GM19351 (cell line): ENCODE data around the gene ODF2.
"Not testable (repeated sequence)": the region's sequence is repeated elsewhere in the genome, so short reads cannot be mapped to it uniquely, and the experiment has no call there.

Experiments
- ATAC-seq: cut with Tn5 transposase; IDR thresholded peaks from one replicate; pipeline ENCODE4 v1.9.1; 2021; ENCODE audit warnings: mild to moderate bottlenecking, moderate library complexity; ENCODE audit not compliant: unreplicated experiment

The ODF2 gene

DNA sequence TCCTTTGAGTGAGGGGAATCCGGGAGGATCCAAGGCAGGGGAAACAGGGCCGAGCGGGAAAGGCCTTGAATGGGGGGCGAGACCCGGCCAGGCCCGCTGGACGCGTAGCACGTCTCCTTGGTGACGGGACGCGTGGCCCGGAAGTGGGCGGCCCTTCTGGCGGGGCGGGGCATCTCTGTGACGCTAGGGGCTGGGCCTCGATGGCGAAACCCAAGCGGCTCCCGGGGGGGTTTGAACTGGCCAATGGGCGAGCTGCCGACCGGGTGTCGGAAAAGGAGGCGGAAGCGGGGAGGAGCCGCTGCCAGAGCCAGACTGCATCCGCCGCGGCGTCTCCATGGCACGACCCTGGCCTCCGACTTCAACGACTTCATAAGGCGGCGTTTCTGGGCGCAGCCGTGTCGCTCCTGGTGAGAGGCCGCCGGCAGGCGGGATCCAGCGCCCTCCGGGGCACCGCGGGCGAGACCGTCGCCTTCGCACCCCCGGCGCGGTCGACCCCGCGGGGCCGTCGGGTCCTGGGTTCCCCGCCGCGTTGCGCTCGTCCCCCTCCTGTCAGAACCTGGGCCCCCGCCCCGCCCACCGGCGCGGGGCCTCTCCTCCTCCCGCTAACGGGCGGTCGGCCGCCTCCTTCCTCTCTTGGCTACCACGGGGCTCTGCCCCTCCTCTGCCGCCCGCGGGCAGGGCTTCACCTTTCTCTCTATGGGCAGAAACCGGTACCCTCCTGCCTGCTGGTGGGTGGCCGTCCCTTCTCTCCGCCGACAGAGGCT lies at the start of gene ODF2:
Gene ODF2 (plus strand): TSS at position 158 of the 764 bp plus-strand sequence. CDS start 86 bp downstream, at position 244.
- peak; percentile 87 for ATAC-seq

DNA sequence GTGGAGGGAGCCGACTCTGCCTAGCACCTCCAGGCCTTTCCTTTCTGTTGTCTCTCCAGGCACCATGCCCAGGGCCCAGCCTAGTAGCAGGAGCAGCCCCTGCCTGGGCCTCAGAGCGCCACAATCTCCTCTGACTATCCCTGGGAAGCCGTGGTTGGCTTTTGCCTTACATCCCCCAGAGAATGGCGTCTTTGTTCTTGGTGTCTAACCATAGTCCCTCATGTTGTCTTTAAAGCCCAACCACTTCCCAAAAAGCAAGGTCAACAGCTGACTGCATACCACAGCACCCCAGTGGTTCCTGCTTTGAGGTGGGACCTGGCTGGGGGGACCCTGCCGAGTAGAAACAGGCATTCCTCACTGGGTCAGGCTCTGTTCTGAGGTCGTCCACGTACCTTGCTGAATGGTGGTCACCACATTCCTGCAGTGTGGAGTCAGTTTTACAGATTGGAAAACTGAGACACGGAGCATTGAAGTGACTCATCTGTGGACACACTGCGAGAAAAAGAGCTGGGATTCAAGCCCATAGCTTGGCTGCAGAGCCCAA lies 48.9 kb upstream of the ODF2 start:
- ATAC-seq = no peak

DNA sequence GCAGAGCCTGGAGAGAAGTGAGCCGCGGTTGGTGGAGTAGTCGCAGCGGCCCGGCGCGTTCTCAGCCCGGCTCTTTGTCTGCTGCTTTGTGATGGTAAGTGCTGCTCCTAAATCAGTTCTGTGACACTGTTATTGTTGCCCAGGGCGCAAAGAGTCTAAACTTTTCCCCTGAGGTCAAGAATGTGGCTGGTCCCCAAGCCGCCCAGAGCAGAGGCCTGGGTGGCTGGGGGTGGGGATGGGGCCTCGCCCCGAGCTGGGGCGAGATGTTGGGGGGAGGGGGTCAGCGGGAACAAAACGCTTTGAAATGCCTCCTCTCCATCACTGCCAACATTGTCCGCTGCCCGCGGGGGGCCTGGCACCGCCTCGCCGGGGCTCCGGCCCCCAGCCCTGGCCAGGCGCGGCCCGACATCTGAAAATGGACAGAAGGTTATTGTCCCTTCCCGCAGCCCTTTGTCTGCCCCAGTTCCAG lies 46.8 kb upstream of the ODF2 start:
- ATAC-seq = no peak

DNA sequence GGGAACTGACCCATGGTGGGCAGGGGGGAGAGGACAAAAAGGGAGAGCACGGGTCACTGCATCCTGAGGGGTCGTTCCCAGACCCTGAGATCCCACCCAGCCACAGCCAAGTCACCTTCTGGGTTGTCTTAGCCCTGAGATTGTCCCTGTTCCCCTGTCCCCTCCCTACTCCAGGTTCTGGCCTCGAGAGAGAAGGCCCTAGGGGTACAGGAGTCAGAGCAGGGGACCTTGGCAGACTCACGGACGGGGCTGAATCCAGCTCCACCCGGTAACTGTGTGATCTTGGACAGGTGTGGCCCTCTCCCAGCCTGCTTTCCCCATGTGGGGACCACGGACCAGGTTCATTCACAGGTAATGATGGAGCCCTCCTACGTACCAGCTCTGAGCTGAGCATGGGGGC lies 46.4 kb upstream of the ODF2 start:
- ATAC-seq = no peak

DNA sequence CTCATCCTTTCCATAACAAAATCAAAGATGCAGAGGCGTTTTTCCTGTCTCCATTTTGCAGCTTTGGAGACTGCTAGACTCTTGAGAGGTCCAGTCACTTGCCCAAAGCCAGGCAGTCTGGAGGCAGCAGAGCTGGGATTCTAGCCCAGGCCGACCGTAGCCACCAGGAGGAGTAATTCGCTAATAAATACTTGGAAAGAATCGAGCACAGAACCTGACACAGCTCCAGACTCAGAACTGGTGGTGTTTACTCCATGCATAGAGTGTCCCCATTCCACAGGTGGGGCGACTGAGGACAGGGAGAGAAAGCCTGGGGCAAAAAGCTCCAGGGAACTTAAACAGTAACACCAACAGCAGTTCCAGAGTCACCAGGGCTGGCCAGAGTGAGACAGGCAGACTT lies 45.8 kb upstream of the ODF2 start:
- ATAC-seq = no peak

DNA sequence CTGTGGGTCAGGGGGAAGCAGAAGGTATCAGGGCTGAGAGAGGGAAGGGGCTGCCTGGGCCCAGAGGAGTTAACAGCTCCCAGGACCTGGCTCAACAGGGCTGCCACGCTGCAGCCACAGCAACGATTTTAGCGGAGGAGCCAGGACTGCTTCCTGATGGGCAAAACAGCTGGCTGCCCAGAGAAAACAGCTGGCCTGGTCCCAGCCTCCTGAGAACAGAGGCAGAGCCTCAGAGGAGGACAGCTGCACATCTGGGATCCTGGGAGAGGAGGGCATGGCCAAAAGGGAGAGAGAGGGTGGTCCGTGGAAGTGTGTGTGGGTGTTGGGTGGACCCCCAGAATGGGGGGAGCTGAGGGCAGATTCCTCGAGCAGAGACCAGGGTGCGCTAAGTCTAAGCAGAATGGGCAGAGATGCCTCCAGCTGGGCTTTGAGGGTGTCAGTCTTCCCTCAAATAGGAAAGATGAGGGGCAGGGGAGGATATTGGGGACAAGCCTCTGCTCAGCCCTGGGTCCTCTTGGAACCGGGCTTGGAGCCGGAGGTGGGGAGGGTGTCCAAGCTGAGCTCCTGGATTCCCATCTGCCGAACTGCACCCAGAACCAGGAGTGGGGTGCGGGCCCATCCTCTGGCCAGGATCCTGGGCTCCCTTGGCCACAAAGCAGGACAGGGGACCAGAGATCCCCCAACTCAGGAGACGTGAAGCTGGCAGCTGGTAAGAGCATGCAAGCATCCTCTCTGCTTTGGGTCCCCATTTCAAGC lies 44.3 kb upstream of the ODF2 start:
- no peak for ATAC-seq

DNA sequence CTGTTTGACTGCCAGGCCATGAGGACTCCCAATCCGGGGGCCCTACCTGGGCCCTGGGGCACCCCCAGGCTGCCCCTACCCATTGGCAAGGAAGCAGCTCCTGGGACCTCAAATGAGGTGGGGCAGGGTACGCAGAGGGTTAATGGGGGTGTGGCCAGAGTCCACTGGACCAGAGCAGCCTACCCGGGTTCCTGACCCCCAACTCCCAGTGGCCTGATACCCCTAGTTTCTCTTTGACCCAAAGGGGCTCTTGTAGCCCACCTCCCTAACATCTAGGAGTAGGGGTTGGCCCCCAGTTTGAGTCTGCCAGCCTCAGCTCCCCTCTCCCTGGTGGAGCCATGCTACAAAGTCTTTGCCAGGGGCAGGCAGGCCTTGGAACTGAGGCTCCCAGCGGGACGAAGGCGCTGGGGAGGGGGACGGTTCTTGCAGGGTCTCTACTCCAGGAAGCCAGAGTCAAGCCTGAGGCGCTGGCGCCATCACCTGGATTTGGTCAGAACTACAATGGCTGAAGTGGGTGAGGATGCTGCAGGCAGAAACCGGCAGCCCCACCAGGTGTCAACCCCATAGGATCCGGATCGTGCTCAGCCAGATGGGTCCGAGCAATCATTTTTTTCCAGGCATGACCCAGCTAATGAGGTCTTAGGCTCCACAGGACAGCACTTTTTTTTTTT lies 43.6 kb upstream of the ODF2 start:
- ATAC-seq = no peak

DNA sequence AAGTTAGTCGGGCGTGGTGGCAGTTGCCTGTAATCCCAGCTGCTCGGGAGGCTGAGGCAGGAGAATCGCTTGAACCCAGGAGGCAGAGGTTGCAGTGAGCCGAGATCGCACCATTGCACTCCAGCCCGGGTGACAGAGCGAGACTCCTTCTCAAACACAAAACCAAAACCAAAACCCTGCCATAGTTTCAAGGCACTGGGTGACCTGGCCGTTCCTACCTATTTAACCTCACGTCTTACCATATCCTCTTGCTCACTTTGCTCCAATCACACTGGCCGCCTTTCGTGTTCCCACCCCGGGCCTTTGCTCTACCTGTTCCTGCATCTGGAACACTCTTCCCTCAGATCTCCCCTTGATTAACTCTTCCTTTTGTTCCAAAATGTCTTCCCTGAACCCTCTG lies 42.1 kb upstream of the ODF2 start:
- not testable (repeated sequence) for ATAC-seq

DNA sequence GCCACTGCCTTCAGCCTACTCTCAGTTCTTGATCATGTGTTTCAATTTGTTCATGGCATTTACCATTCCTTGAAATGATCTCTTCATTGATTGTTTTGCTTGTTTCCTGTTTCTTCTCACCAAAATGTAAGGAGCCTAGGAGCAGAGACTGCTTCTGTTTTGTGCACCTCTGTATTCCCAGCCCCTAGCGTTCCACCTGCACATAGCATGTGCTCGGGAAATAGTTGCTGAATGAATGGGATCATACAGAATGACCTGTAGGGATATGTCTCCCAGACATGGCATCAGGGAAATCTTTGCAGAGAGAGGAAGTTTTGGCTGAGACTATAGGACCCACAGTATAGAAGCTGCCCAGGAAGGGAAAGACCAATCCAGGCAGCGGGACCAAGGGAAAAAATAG lies 41.3 kb upstream of the ODF2 start:
- no peak for ATAC-seq

DNA sequence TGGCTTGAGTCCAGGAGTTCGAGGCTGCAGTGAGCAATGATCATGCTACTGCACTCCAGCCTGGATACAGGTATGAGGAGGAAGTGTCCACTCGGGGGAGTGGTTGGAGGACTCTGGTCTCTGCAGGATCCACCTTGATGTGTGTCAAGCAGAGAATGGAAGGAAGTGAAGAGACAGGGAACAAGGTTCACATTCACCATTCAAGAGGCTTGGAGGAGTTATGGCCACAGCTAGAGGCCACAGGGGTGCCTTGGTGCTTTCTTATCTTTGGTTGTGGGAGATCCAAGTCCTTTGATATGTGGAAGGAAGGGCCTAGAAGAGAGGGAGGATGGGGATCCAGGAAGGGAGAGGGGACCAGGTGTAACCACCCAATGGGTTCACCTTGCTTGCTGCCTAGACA lies 40.5 kb upstream of the ODF2 start:
- ATAC-seq = no peak

DNA sequence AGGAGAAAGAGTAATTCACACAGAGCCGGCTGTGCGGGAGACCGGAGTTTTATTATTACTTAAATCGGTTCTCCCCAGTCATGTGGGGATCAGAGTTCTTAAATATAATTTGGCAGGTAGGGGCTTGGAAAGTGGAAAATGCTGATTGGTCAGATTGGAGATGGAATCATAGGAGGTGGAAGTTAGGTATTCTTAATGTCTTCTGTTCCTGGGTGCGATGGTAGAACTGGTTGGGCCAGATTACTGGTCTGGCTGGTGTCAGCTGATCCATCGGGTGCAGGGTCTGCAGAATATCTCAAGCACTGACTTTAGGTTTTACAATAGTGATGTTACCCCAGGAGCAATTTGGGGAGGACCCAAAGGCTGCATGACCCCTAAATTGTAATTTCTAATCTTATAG lies 39.8 kb upstream of the ODF2 start:
- ATAC-seq = no peak

DNA sequence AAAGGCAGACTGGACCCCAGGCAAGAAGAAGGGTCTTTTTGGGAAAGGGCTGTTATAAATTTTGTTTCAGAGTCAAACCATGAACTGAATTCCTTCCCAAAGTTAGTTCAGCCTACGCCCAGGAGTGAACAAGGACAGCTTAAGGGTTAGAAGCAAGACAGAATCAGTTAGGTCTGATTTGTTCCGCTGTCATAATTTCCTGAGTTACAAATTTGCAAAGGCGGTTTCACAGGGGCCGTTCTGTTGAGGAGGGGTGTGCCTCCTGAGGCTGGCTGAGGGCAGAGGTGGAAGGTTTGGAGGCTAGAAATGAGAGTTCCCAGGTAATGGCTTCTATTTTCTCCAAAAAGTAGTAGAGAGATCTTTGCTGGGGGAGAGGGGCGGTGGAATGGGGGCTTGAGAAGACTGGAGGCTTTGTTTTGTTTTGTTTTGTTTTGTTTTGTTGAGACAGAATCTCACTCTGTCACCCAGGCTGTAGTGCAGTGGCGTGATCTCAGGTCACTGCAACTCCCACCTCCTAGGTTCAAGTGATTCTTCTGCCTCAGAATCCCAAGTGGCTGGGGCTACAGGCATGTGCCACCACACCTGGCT lies 39.3 kb upstream of the ODF2 start:
- no peak for ATAC-seq

DNA sequence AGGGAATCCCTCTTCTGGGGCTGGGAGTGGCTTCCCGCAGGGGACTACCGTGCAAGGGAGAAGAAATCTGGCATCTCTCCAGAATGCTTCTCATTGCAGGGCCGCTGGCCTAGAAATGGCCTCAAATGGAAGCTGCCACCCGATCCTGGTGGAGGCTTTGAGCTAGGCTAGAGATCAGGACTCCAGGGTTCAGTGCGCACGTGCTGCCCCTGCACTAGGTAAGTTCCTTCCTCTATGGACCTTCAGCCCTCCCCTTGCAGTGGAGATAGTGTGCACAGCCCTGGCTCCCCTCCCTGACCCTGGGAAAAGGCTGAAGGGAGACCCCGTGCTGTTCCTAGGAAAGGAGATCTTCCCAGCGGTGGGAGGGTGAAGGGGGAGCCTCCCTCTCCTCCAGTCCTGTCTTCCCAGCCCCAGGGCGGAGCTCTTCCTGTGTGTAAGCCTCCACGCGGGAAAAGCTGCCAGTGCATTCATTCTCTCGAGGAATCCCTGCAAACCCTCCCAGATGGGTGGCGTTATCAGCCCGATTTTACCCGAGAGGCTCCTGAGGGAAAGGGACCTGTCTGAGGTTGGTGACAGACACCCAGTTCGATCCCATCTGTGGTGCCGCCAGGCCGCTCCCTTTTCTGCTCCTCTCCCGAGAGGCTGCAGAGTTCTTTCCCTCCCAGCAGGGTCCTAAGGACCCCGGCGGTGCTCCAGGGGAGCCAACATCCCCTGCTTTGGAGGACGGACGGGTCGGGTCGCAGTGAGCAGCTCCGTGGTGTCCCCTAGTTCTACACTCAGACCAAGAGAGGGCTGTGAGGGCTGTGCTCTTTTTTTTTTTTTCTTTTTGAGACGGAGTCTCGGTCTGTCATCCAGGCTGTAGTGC lies 36.5 kb upstream of the ODF2 start:
- no peak for ATAC-seq

DNA sequence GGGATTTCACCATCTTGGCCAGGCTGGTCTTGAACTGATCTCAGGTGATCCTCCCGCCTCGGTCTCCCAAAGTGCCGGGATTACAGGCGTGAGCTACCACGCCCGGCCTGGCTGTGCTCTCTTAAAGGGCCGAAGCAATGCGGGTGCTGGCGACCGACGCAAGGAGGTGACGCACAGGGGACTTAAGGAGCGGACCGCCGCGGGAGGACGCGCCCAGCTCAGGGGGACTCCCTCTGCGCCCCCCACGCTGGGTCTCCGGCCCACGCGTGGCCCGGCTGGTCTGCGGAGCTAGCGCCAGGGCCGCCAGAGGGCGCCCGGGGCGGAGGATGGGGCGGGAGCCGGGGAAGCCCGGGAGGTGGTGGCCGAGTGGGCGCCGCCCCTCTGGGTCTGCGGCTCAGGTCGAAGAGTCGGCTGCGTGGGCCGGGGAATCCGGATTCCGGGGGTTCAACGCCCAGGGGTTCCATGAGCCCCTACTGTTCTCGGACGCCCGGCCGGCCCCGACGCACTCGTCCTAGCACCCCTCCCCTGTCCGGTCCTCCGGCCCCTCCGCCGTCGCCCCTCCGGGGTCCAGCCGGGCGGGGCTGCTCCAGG lies 35.7 kb upstream of the ODF2 start:
- peak; percentile 61 for ATAC-seq

DNA sequence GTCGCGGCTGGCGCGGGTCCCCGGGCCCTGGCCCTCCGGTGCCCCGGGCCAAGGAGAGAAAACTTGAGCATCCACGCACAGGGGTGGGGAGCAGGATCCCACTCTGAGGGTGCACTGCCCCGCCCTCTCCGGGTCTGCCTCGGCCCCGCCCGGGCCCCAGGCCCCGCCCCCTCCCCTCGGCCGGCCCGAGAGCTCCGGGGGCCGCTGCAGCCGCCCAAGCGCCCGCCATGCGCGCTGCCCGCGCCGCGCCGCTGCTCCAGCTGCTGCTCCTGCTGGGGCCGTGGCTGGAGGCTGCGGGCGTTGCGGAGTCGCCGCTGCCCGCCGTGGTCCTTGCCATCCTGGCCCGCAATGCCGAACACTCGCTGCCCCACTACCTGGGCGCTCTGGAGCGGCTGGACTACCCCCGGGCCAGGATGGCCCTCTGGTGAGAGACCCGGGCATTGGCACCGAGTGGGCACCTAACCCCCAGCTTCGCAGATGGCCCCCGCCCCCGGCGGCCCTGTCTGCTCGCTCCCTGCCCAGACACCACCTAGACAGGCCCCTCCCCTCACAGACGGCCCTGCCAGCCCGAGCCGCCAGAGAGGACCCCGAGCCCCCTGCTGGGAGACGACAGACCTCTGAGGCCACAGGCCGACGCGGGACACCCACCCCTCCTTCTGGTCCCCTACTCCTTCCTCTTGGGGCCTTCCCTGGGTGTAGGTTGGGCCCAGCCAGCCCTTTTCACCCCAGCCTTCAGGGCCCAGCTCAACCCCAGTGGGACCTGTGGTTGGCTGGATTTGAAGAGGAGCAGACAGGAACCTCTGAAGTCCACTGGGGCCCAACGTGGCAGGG lies 34.9 kb upstream of the ODF2 start, which contains the start of gene CERCAM:
Gene CERCAM (plus strand): TSS at position 207 of the 831 bp plus-strand sequence. CDS start 21 bp downstream, at position 228.
- ATAC-seq = peak; percentile 67

DNA sequence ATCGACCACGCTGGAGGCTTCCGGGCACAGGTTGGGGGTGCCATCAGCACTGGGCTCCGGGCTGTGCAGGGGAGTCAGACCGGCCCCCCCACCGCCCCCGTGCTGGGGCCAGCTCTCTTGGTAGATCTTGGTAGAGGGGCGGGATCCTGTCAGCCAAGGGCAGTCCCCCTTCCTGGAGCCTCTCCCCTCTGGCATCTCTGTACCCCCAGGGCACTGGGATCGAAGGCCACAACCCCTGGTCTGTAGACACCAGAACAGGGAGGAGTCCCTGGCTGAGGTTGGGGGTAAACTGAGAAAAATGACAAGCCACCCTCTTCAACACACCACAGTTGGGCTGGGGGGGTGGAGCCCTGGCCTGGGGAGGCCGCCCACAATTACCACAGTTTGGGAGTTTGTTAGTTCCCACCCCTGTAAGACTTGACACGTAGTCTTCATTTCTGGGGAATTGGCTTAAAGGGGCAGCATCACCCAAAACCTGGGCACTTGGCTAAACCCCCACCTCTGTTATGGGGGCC lies 34.3 kb upstream of the ODF2 start:
- no peak for ATAC-seq

DNA sequence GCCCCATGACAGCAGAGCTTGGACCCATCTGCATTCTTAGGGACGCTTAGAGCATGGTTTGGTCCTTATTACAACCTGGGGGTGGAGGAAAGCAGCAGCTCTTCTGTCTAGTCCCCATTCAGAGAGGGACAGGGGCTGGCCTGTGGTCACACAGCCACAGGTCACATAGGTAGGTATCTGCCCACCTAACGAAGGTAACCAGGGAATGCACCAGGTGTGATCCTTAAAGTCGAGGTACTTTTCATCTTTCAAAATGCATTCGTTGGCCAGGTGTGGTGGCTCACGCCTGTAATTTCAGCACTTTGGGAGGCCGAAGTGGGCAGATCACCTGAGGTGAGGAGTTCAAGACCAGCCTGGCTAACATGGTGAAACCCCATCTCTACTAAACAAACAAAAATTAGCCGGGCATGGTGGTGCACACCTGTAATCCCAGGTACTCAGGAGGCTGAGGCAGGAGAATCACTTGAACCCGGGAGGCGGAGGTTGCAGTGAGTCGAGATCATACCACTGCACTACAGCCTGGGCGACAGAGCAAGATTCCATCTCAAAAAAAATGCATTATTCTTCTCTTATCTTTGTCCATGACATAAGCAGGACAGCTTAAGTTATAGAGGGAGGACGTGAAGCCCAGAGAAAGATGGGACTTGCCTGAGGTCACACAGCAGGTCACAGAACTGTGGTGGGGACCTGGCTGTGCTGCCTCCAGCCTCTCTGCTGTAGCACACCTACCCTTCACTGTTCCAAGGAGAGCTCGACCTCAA lies 33.6 kb upstream of the ODF2 start:
- ATAC-seq = not testable (repeated sequence)

DNA sequence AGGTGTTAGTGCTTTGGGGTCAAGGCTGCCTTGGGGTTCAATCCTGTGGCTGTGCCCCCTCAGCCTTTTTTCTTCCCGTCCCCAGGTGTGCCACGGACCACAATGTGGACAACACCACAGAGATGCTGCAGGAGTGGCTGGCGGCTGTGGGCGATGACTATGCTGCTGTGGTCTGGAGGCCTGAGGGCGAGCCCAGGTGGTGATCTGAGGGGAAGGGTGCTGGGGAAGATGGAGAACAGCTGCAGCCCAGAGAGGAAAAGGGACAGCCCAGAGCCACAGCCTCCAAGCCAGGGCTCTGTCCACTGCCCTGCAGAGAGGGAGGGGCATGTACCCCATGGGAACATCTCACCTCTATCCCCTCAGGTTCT lies 33.0 kb upstream of the ODF2 start:
- no peak for ATAC-seq
